Neural cell (in vitro differentiated cells): ENCODE results near the gene CHMP4B. TPM values are rescaled to one million over a fixed set of nuclear protein-coding genes. Genes with fewer than 3 reads are reported as not detected.

Experiments used
- H2AFZ ChIP-seq: fragments of 200-600, 300-800 bp; sonication (generic), shearing (Covaris generic); 2 replicates; pipeline ENCODE4 v1.6.0; 2014; ENCODE audit warnings: low read depth, mild to moderate bottlenecking, antibody characterized with exemption, low read length, moderate library complexity
- H3F3A ChIP-seq: fragments of 200-600 bp; shearing (Covaris generic); 2 replicates; pipeline ENCODE4 v1.6.1; 2016; ENCODE audit warnings: mild to moderate bottlenecking, moderate library complexity, mixed read lengths, antibody characterized with exemption, low read length; ENCODE audit not compliant: insufficient read depth, poor library complexity, severe bottlenecking
- H3K27ac ChIP-seq: fragments of 200-600, 300-800 bp; sonication (generic), shearing (Covaris generic); 2 replicates; pipeline ENCODE4 v1.5.1; 2014; ENCODE audit warnings: mild to moderate bottlenecking, low read length, moderate library complexity
- H3K27me3 ChIP-seq: fragments of 300-800, 200-600 bp; sonication (generic), shearing (Covaris generic); 2 replicates; pipeline ENCODE4 v1.6.0; 2014; ENCODE audit warnings: mild to moderate bottlenecking, low read depth, low read length, moderate library complexity; ENCODE audit not compliant: insufficient read depth
- H3K36me3 ChIP-seq: fragments of 300-800, 200-600 bp; sonication (generic), shearing (Covaris generic); 2 replicates; pipeline ENCODE4 v1.5.1; 2014; ENCODE audit warnings: mild to moderate bottlenecking, antibody characterized with exemption, low read length, moderate library complexity; ENCODE audit not compliant: insufficient read depth
- H3K4me2 ChIP-seq: fragments of 300-800, 200-600 bp; sonication (generic), shearing (Covaris generic); 2 replicates; pipeline ENCODE4 v1.6.0; 2014; ENCODE audit warnings: mild to moderate bottlenecking, low read length
- H3K4me3 ChIP-seq: fragments of 300-800, 200-600 bp; sonication (generic), shearing (Covaris generic); 2 replicates; pipeline ENCODE4 v1.5.1; 2014; ENCODE audit warnings: mild to moderate bottlenecking, low read length, moderate library complexity
- H3K79me2 ChIP-seq: fragments of 200-600 bp; shearing (Covaris generic); replicated peaks from 2 replicates; pipeline ENCODE4 v1.6.0; 2014; ENCODE audit warnings: mild to moderate bottlenecking, low read length, moderate library complexity; ENCODE audit not compliant: insufficient read depth
- H3K9ac ChIP-seq: fragments of 300-800, 200-600 bp; sonication (generic), shearing (Covaris generic); 2 replicates; pipeline ENCODE4 v1.6.1; 2016; ENCODE audit warnings: mild to moderate bottlenecking, low read length, mixed read lengths
- H3K9me2 ChIP-seq: fragments of 200-600 bp; shearing (Covaris generic); 2 replicates; pipeline ENCODE4 v1.6.1; 2016; ENCODE audit warnings: mild to moderate bottlenecking, low read length, mixed read lengths; ENCODE audit not compliant: insufficient read depth
- H3K9me3 ChIP-seq: fragments of 200-600, 300-800 bp; sonication (generic), shearing (Covaris generic); 2 replicates; pipeline ENCODE4 v1.6.1; 2016; ENCODE audit warnings: mild to moderate bottlenecking, mixed run types, low read length, moderate library complexity, mixed read lengths
- H4K20me1 ChIP-seq: fragments of 200-600 bp; shearing (Covaris generic); 2 replicates; pipeline ENCODE4 v1.6.1; 2016; ENCODE audit warnings: mild to moderate bottlenecking, mixed run types; ENCODE audit not compliant: insufficient read depth
- EP300 ChIP-seq: fragments of 450-650 bp; conservative IDR thresholded peaks from 2 replicates; pipeline ENCODE4 v1.6.1; 2014; ENCODE audit warnings: antibody characterized with exemption, mild to moderate bottlenecking, moderate library complexity; ENCODE audit not compliant: poor library complexity, severe bottlenecking
- EZH2 ChIP-seq: fragments of 200-600, 300-800 bp; shearing (Covaris generic), sonication (generic); IDR thresholded peaks from 2 replicates; pipeline ENCODE4 v1.6.1; 2014; ENCODE audit warnings: antibody characterized with exemption, low read length, borderline replicate concordance, mild to moderate bottlenecking; ENCODE audit not compliant: insufficient read depth, poor library complexity, severe bottlenecking
- MXI1 ChIP-seq: fragments of 450-650 bp; conservative IDR thresholded peaks from 2 replicates; pipeline ENCODE4 v1.6.1; 2014; ENCODE audit warnings: antibody characterized with exemption, mild to moderate bottlenecking; ENCODE audit not compliant: poor library complexity, severe bottlenecking
- POLR2AphosphoS5 ChIP-seq: IDR thresholded peaks from 2 replicates; pipeline ENCODE4 v1.6.1; 2012
- RAD21 ChIP-seq: fragments of 450-650 bp; conservative IDR thresholded peaks from 2 replicates; pipeline ENCODE4 v1.6.1; 2014; ENCODE audit warnings: antibody characterized with exemption, mild to moderate bottlenecking, moderate library complexity
- SMC3 ChIP-seq: fragments of 450-650 bp; conservative IDR thresholded peaks from 2 replicates; pipeline ENCODE4 v1.6.1; 2014; ENCODE audit warnings: antibody characterized with exemption, mild to moderate bottlenecking, moderate library complexity; ENCODE audit not compliant: poor library complexity
- TAF1 ChIP-seq: IDR thresholded peaks from 2 replicates; pipeline ENCODE4 v1.6.1; 2012; ENCODE audit warnings: low read depth
- polyA plus RNA-seq: library from polyadenylated mRNA; depleted of rRNA; stranded (reverse); fragments of >200 nt; gene quantifications from 2 replicates; pipeline ENCODE4 v1.2.3, GENCODE V29; 2014
- TF ChIP-seq, protein P1 (sequence below): IDR thresholded peaks from 2 replicates; pipeline ENCODE4 v1.6.1; 2012; ENCODE audit warnings: borderline replicate concordance
- TF ChIP-seq, protein P2 (sequence below): fragments of 450-650 bp; IDR thresholded peaks from 2 replicates; pipeline ENCODE4 v1.5.1; 2014; ENCODE audit warnings: antibody characterized with exemption, mild to moderate bottlenecking, moderate library complexity; ENCODE audit not compliant: poor library complexity, severe bottlenecking

The CHMP4B gene
- polyA plus RNA-seq, 1 donor from 2014 or later, result 83.8 TPM

DNA sequence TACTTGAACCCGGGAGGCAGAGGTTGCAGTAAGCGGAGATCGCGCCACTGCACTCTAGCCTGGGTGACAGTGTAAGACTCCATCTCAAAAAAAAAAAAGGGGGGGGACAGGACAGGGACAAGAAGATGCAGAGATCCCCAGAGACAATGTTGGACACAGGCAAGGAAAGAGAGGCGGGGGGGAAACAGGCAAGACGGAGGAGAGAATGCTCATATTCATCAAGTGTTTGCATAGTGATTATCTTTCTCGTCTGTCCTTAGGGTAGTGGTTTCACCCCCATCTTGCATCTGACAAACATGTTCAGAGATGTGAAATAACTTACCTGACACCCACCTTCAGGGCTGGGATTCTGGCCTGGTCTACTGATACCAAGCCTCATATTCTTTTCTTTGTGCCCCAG is 29.0 kb downstream of the CHMP4B start:
- Histone ChIP-seq H3K27ac (no peak overlapping the region), H4K20me1 (no peaks in the 10 kb centered on the region)

DNA sequence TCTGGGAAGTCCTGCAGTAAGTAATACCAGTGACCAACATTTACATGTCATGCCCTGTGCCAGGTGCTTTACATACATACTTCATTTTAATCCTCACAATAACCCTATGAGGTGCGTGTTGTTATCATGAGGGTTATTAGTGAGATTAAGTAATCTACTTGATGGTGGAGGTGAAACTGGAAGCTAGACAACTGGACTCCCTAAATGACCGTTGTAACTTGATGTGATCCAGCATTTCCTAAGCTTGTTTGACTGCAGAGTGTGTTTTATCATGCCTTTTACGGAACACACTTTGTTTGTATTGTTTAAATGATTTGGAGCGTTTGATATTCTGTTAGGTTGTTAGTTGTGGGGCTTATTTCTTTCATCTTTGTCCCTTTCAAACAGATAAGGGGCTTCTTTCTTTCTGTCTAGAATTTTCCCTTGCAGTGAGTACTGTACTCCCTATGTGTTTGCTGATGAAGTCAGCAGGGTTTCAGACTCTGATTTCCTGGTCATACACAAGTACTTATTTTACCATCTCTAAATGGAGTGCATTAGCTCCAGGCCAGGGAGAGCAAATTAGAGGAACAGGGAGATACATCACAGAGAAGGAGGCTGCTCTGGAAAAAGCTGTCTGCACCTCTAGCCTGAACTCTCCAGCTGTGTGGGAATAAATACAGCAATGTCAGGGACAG is 29.7 kb downstream of the CHMP4B start:
- Histone ChIP-seq H3K27me3 (no peaks in the 10 kb centered on the region), H3K9ac (no peak overlapping the region), H3K79me2 (peaks cover 15% of the 10 kb centered on the region), H3K4me2 (no peak overlapping the region), H3K9me2 (no peaks in the 10 kb centered on the region), H3K36me3 (no peaks in the 10 kb centered on the region), H2AFZ (no peak overlapping the region), H3K27ac (no peak overlapping the region), H3K4me3 (no peak overlapping the region), H4K20me1 (no peaks in the 10 kb centered on the region), H3K9me3 (no peaks in the 10 kb centered on the region), H3F3A (no peaks in the 10 kb centered on the region)
- TF ChIP-seq MXI1 (no peak), POLR2AphosphoS5 (peak; percentile 32)
- TF ChIP-seq, protein P1, sequence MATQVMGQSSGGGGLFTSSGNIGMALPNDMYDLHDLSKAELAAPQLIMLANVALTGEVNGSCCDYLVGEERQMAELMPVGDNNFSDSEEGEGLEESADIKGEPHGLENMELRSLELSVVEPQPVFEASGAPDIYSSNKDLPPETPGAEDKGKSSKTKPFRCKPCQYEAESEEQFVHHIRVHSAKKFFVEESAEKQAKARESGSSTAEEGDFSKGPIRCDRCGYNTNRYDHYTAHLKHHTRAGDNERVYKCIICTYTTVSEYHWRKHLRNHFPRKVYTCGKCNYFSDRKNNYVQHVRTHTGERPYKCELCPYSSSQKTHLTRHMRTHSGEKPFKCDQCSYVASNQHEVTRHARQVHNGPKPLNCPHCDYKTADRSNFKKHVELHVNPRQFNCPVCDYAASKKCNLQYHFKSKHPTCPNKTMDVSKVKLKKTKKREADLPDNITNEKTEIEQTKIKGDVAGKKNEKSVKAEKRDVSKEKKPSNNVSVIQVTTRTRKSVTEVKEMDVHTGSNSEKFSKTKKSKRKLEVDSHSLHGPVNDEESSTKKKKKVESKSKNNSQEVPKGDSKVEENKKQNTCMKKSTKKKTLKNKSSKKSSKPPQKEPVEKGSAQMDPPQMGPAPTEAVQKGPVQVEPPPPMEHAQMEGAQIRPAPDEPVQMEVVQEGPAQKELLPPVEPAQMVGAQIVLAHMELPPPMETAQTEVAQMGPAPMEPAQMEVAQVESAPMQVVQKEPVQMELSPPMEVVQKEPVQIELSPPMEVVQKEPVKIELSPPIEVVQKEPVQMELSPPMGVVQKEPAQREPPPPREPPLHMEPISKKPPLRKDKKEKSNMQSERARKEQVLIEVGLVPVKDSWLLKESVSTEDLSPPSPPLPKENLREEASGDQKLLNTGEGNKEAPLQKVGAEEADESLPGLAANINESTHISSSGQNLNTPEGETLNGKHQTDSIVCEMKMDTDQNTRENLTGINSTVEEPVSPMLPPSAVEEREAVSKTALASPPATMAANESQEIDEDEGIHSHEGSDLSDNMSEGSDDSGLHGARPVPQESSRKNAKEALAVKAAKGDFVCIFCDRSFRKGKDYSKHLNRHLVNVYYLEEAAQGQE, result peak; percentile 30
- TF ChIP-seq, protein P2, sequence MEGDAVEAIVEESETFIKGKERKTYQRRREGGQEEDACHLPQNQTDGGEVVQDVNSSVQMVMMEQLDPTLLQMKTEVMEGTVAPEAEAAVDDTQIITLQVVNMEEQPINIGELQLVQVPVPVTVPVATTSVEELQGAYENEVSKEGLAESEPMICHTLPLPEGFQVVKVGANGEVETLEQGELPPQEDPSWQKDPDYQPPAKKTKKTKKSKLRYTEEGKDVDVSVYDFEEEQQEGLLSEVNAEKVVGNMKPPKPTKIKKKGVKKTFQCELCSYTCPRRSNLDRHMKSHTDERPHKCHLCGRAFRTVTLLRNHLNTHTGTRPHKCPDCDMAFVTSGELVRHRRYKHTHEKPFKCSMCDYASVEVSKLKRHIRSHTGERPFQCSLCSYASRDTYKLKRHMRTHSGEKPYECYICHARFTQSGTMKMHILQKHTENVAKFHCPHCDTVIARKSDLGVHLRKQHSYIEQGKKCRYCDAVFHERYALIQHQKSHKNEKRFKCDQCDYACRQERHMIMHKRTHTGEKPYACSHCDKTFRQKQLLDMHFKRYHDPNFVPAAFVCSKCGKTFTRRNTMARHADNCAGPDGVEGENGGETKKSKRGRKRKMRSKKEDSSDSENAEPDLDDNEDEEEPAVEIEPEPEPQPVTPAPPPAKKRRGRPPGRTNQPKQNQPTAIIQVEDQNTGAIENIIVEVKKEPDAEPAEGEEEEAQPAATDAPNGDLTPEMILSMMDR, result no peak

More for the DNA sequence above, 29.0 kb downstream of the CHMP4B start:
- Histone ChIP-seq H3K36me3 (no peaks in the 10 kb centered on the region), H3K27me3 (no peaks in the 10 kb centered on the region), H3F3A (no peaks in the 10 kb centered on the region), H3K4me2 (no peak overlapping the region), H3K9me3 (no peaks in the 10 kb centered on the region), H2AFZ (no peak overlapping the region), H3K9ac (no peak overlapping the region), H3K79me2 (peaks cover 15% of the 10 kb centered on the region), H3K4me3 (no peak overlapping the region), H3K9me2 (no peaks in the 10 kb centered on the region)
- no peak for TF ChIP-seq TAF1
- TF ChIP-seq MXI1, result no peak
- no peak for TF ChIP-seq POLR2AphosphoS5
- TF ChIP-seq, protein P2, result no peak
- no peak for TF ChIP-seq SMC3
- TF ChIP-seq RAD21, result no peak
- TF ChIP-seq EP300, result no peak
- TF ChIP-seq EZH2, result no peak
- TF ChIP-seq, protein P1, result no peak
